Measurements from ENCODE around the gene SUMO1. TPM values are rescaled to one million over a fixed set of nuclear protein-coding genes. Genes with fewer than 3 reads are reported as not detected.
"Not testable (repeated sequence)": the region's sequence is repeated elsewhere in the genome, so short reads cannot be mapped to it uniquely, and the experiment has no call there.

SUMO1 gene
- total RNA-seq, 2 donors from 2014 or later, result 168 to 183 TPM

GRCh38 chr2:202261531-202261930 is 23.1 kb upstream of the SUMO1 start:
- Histone ChIP-seq H3K27me3 (ENCODE audit: control insufficient read depth, insufficient read depth, low read length, poor library complexity, severe bottlenecking) (no peaks in the 10 kb centered on the region), H3K4me1 (ENCODE audit: control insufficient read depth, insufficient read depth, low read length) (no peaks in the 10 kb centered on the region), H3K9ac (ENCODE audit: extremely low read depth, low read length, poor library complexity, severe bottlenecking) (no peak overlapping the region), H3K4me3 (ENCODE audit: low read length) (no peak overlapping the region), H3K27ac (ENCODE audit: low read depth, low read length) (no peak overlapping the region), H3K9me3 (ENCODE audit: control insufficient read depth, low read length) (no peaks in the 10 kb centered on the region), H3K36me3 (ENCODE audit: control insufficient read depth, insufficient read depth, low read length) (no peaks in the 10 kb centered on the region)
- Mint-ChIP-seq H3K36me3 (ENCODE audit: low read depth) (no peaks in the 10 kb centered on the region), H3K4me1 (no peaks in the 10 kb centered on the region), H3K4me3 (no peak overlapping the region), H3K27me3 (ENCODE audit: insufficient read depth) (no peaks in the 10 kb centered on the region), H3K9me3 (no peaks in the 10 kb centered on the region), H3K27ac (no peak overlapping the region)
- no peak for DNase-seq
- TF ChIP-seq CTCF (conservative IDR thresholded peaks at IDR 0.05), result no peak
- 73% methylated on average over 4 of the region's 4 CpGs; no CpG with 5 or more reads in 1 of the 2 experiments for WGBS, 2 experiments (ENCODE audit: insufficient coverage in 1 of 2, insufficient read length in 1 of 2)

DNA sequence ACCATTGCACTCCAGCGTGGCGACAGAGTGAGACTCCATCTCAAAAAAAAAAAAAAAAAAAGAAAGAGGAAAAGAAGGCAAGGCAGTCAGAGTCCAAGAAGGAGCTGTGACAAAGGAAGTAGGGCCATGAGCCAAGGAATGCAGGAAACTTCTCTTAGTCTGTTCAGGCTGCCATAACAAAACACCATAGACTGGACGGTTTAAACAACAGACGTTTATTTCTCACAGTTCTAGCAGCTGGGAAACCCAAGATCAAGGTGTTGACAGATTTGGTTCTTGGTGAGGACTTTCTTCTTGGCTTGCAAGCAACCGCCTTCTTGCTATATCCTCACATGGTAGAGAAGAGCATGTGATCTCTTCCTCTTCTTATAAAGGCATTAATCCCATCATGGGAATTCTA is 13.1 kb upstream of the SUMO1 start:
- no peak overlapping the region for H3K4me3 ChIP-seq (ENCODE audit: low read length)
- H3K9me3 Mint-ChIP-seq, result no peaks in the 10 kb centered on the region
- TF ChIP-seq CTCF (conservative IDR thresholded peaks at IDR 0.05), result no peak
- H3K27ac ChIP-seq (ENCODE audit: low read depth, low read length), result no peak overlapping the region
- no peak for DNase-seq
- no peak overlapping the region for H3K9ac ChIP-seq (ENCODE audit: extremely low read depth, low read length, poor library complexity, severe bottlenecking)
- H3K27me3 ChIP-seq (ENCODE audit: control insufficient read depth, insufficient read depth, low read length, poor library complexity, severe bottlenecking), result no peaks in the 10 kb centered on the region
- no peaks in the 10 kb centered on the region for H3K9me3 ChIP-seq (ENCODE audit: control insufficient read depth, low read length)
- H3K36me3 ChIP-seq (ENCODE audit: control insufficient read depth, insufficient read depth, low read length), result no peaks in the 10 kb centered on the region
- H3K4me1 Mint-ChIP-seq, result peaks cover 1% of the 10 kb centered on the region
- H3K27ac Mint-ChIP-seq, result no peak overlapping the region
- no peaks in the 10 kb centered on the region for H3K36me3 Mint-ChIP-seq (ENCODE audit: low read depth)
- no peaks in the 10 kb centered on the region for H3K4me1 ChIP-seq (ENCODE audit: control insufficient read depth, insufficient read depth, low read length)
- 92 to 100% methylated on average over 2 to 5 of the region's 5 CpGs for WGBS, 2 experiments (ENCODE audit: insufficient coverage in 1 of 2, insufficient read length in 1 of 2)
- no peaks in the 10 kb centered on the region for H3K27me3 Mint-ChIP-seq (ENCODE audit: insufficient read depth)
- no peak overlapping the region for H3K4me3 Mint-ChIP-seq

- H3K4me3 ChIP-seq (ENCODE audit: low read length), result no peak overlapping the region
- Mint-ChIP-seq H3K4me1 (peaks cover 1% of the 10 kb centered on the region), H3K27me3 (ENCODE audit: insufficient read depth) (no peaks in the 10 kb centered on the region), H3K36me3 (ENCODE audit: low read depth) (no peaks in the 10 kb centered on the region), H3K27ac (peak overlapping the region; percentile 92), H3K9me3 (no peaks in the 10 kb centered on the region), H3K4me3 (peak overlapping the region; percentile 59)
- TF ChIP-seq CTCF (conservative IDR thresholded peaks at IDR 0.05), result no peak
- DNase-seq, result peak; percentile 92
- H3K36me3 ChIP-seq (ENCODE audit: control insufficient read depth, insufficient read depth, low read length), result no peaks in the 10 kb centered on the region
- no peak overlapping the region for H3K9ac ChIP-seq (ENCODE audit: extremely low read depth, low read length, poor library complexity, severe bottlenecking)
- 53 to 66% methylated on average over 8 to 10 of the region's 10 CpGs for WGBS, 2 experiments (ENCODE audit: insufficient coverage in 1 of 2, insufficient read length in 1 of 2)
- no peaks in the 10 kb centered on the region for H3K9me3 ChIP-seq (ENCODE audit: control insufficient read depth, low read length)
- H3K4me1 ChIP-seq (ENCODE audit: control insufficient read depth, insufficient read depth, low read length), result no peaks in the 10 kb centered on the region
- H3K27me3 ChIP-seq (ENCODE audit: control insufficient read depth, insufficient read depth, low read length, poor library complexity, severe bottlenecking), result no peaks in the 10 kb centered on the region
- H3K27ac ChIP-seq (ENCODE audit: low read depth, low read length), result no peak overlapping the region
These were observed 11.3 kb upstream of the SUMO1 start for GRCh38 chr2:202249521-202250253.

DNA sequence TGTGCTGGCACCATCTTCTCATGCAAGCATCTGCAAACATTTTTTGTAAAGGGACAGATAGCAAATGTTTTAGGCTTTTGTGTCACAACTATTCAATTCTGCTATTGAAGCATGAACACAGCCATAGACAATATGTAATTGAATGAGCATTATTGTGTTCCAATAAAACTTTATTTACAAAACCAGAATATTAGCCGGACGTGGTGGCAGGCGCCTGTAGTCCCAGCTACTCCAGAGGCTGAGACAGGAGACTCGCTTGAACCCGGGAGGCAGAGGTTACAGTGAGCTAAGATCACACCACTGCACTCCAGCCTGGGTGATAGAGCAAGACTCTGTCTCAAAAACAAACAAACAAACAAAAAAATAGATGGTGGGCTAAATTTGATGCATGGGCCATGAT is 9.3 kb upstream of the SUMO1 start:
- H3K36me3 ChIP-seq (ENCODE audit: control insufficient read depth, insufficient read depth, low read length); H3K9me3 Mint-ChIP-seq; H3K36me3 Mint-ChIP-seq (ENCODE audit: low read depth); H3K27me3 Mint-ChIP-seq (ENCODE audit: insufficient read depth); H3K9me3 ChIP-seq (ENCODE audit: control insufficient read depth, low read length); H3K4me3 Mint-ChIP-seq; H3K4me3 ChIP-seq (ENCODE audit: low read length); H3K27ac ChIP-seq (ENCODE audit: low read depth, low read length); H3K4me1 Mint-ChIP-seq; H3K9ac ChIP-seq (ENCODE audit: extremely low read depth, low read length, poor library complexity, severe bottlenecking); H3K27me3 ChIP-seq (ENCODE audit: control insufficient read depth, insufficient read depth, low read length, poor library complexity, severe bottlenecking); H3K4me1 ChIP-seq (ENCODE audit: control insufficient read depth, insufficient read depth, low read length); H3K27ac Mint-ChIP-seq; DNase-seq: not testable (repeated sequence)
- WGBS, 2 experiments (ENCODE audit: insufficient coverage in 1 of 2, insufficient read length in 1 of 2), result 86 to 98% methylated on average over 5 of the region's 5 CpGs
